HG02678 (cell line): ENCODE results near the gene RAC3.

ENCODE experiments used
- ATAC-seq: cut with Tn5 transposase; IDR thresholded peaks from one replicate; pipeline ENCODE4 v1.9.1; 2021; ENCODE audit warnings: mild to moderate bottlenecking, moderate library complexity; ENCODE audit not compliant: unreplicated experiment

The RAC3 gene

DNA sequence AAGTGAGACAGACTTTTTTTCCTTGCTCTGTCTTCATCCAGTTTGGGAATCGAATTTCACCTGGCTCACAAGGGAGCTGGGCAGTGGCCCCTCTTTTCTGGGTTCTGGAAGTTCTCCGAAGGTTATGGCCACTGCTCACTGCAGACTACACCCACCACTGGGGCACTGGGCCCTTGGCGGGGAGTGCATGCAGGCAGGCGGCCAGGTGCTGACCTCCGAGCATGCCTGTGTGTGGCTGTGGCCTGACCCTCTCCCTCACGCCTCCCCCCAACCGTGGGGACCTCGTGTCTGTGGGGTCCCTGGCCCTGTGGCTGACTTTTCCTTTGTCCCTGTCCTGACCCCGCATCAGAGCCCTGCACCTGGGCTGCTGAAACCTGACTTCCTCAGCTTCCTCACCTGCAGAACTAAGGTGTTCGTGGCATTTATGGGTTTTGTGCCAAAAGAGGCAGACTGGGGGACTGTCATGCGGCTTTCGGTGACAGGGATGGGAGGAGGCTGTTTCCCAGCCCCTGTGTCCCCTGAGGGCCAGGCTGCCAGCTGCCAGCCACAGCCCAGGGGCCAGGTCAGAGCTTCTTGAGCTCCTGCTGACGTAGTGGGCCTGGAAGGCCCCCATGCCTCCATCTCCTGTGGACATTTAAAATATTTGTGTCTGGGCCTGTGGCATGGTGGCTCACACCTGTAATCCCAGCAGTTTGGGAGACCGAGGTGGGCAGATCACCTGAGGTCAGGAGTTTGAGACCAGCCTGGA lies 32.6 kb upstream of the RAC3 start:
- ATAC-seq, result no peak

DNA sequence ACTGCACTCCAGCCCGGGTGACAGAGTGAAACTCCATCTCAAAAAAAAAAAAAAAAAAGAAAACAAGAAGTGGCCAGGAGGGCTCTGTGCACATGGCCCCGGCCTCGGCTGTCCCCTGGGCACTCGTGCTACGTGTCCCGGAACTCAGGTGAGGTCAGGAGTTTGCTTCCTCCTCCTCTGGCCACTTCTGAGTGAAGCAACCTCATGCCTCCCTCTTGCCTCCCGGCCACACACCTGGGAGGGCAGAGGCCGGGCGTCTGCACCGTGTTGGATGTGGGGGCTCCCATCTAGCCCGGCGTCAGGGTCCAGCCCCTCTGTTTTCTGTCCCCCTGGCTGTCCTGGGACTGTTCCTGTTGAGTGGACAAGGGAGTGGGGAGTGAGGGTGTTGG lies 31.9 kb upstream of the RAC3 start:
- ATAC-seq, result no peak

DNA sequence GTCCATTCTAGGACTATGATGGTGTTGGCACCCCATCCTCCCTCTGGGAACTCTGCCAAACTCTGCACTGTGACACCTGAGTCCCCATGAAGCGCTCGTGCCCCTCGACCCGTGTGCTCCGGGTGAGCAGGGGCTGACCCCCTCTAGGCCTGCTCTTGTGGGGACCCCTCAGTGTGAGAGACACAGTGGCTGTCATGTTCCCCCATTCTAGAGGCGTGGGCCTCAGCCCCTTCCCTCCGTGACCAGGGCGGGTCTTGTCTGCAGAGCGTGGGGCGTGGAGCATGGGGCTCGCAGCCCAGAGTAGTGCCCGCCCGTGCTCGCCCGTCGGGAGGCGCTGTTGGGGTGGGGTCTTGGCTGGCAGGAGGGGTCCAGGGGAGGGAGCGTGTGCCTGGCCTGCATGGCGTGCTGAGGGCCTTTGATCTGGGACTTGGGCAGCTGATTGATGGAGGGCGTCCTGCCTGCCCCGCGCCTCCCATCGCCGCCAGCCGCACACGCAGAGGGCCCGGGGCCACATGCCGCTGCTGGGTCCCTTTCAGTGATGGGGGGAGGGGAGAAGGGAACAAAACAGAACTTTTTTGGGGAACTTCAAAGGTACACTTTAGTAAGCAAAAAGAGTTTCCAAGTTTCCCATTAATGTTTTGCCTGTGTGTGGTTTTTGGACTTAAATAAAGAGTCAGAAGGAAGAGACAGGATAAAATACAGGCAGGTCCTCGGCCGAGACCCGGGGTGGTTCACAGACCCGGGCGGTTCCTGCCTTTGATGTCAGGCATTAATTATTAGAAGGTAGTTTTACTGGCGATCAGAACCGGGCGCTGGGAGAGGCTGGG lies 31.3 kb upstream of the RAC3 start:
- no peak for ATAC-seq

DNA sequence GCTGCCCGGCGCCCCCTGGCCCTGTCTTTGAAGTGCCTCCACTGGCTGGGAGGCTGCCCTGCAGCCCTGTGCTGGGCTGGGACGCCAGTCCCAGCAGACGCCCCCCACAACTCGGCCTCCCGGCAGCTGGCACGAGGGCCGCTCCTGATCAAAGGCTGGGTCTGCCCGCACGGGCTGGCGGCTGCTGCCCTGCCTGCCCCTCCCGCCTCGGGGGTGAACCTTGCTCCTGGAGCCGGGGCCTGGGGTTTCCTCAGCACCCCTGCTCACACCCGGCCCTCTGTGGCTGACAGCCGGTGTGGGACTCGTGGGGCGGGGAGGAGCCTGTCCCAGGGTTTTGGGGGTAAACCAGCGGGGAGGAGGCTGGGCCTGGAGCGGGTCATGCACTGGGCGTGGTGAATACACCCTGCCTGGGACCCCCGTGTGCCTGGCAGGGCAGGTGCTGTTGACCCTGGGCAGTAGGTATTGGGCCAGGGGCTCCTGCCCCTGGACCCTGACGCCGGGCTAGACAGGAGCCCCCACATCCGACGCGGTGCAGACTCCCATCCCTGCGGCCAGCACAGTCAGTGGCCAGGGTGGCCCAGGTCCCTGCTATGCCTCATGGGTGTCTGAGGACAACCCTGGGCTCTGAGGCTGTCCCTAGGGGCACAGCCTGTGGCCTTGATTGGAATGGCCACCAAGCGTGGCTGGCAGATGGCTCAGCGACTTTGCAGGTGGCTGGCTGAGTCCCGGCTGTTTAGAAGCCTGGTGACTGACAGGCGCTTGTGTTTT lies 30.5 kb upstream of the RAC3 start:
- ATAC-seq, result no peak

DNA sequence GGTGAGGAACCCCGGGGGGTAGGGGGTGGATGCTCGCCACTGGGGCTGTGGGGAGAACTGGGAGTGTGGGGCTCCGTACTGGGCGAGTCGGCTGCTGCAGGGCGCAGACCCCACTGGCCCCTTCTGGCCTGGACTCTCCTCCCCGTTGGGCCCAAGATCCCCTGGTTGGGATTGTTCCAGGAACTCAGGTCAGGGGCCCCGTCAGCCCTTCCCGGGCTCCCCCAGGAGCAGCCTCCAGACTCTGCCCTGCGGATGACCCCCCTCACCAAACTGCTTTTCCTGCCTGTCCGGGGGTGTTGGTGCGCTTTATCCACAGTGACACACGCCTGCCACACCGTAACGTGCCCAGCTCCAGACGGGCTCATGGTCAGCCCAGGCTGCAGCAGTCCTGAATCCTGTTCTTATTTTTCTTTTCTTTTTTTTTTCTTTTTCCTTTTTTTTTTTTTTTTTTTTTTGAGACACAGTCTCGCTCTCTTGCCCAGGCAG lies 29.9 kb upstream of the RAC3 start:
- ATAC-seq, result no peak

DNA sequence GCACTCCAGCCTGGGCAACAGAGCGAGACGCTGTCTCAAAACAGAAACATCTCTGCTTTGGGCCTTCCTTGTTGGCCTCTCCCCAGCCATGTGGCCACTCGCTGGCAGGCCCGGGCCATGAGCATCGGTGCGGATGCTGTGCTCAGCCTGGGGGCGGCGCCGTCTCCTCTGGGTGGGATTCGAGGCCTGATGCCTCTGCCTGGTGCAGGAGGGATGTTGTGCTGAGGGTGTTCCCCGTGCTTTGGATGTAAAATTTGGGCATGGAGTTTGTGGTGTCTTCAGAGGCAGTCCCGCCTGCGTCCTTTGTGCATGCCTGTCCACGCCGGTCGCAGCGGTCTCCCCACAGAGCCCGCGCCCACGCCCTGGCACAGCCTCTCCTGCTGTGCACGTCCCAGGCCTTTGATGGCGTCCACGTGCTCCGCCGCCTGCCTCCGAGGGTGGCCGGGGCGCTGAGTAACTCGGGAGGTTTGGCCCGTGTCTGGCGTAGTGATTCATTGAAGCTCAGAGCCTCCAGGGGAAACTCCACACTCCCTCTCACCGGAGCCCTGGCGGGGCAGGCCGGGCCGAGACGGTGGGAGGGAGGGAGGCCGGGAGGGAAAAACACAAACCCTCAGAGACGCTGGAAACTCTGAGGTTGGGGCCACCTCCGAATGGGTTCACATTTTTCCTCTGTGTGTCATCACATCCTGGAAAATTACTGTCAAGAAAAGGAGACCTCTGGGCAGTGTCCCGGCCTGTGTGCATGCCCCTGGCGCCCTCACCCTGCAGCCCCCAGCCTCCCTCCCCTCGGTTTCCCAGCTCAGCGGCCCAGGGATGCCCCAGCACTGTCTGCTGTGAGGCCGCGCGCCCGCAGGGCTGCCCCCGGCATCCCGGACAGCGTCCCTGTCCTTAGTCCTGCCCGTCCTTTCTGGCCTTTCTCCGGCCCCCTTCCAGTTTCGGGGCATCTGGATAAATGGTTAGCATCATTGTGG lies 27.8 kb upstream of the RAC3 start:
- ATAC-seq, result no peak

DNA sequence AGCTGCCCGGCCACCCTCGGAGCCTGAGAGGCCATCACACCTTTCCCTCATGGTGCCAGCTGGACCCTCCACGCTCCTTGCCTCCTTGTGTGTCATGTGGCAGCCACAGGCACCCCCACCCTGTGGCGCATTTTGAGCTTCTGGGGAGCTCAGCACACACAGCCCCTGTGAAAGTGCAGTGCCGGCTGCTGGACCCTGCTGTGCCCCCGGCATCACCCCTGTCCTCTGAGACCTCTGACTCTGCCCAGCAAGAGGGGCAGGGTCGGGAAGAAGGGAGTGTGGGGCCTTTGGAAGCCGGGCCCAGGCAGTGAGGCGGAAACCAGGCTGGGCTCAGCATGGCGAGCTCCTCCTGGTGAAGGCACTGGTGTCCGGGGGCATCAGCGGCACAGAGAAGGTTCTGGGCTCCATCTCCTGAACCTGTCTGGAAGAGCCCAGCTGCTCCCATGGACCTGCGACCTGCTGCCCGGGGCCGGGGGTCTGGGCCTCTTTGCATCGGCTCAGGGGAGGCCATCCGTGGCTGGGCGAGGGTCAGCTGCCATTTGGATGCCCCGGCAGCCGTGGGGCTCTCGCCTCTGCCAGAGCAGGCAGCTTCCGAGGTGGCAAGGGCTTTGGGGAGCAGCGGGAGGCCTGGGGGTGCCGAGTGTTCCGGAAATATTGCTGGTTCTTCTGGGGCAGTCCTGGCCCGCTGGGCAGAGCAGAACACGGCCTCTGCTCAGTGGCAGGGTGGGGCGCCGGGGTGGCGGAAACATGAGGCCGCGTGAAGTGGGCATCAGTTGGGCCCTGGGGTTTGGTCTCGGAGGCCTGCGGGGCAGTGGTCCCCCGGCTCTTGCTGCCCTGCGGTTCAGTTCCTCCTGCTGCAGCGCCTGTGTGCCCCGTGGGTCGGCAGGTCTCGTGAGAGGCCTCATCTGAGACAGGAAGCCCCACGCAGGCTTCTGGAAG lies 26.7 kb upstream of the RAC3 start:
- no peak for ATAC-seq

DNA sequence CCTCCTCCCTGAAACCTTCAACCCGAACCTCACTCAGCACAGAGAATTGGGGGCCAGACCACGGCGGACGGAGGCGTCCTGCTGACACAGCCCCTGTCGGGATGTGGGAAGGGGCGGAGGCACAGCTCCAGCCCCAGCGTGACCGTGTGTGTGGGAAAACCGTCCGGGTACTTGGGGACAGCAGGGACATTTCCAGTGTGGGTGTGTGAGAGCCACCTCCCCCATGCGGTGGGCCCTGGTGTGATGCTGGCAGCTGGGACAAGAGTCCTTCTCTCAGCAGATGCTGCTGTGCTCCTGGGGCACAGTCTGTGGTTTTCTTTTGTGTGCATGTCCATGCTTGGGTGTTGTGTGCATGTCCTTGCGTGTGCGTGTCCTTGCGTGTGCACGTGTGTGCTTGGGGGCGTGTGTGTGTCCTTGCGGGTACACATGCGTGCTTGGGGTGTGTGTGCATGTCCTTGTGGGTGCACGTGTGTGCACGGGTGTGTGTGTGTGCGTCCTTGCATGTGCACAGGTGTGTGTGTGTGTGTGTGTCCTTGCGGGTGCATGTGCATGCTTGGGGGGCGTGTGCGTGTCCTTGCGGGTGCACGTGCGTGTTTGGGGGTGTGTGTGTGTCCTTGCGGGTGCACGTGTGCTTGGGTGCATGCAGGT lies 25.7 kb upstream of the RAC3 start:
- ATAC-seq, result no peak

DNA sequence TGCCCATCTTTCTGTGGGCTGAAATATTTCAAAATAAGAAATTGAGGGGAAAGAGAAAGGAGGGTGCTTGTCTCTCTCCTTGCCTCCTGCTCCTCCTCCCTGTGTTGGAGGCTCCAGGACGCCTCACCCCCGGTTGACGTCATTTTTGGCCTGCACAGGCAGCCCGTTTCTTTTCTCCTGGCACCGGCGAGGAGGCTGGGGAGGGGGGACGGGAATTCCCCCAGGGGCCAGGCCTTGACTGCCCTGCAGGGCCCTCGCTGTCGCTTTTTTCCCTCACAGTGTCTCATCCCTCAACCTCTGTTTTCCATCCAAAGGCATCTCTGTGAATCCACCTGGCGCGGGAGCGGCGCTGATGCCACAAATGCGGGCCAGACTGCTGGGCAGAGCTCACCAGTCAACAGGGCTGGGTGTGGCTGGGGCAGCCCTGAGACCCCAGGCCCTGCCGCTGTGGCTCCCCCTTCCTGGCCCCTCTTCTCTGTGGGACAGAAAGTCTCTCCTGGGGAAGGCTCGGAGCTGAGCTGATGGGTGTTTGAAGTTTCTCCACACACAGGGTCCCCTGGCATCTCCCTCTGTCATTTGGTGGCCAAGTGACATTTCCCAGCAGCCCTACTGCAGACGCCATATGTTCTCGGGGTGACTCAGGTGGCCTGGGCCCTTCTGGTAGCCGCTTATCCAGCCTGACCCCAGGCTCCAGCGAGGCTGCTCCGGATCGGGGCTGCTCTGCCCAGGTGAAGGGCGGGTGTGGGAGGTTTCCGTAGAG lies 24.8 kb upstream of the RAC3 start:
- ATAC-seq, result no peak

DNA sequence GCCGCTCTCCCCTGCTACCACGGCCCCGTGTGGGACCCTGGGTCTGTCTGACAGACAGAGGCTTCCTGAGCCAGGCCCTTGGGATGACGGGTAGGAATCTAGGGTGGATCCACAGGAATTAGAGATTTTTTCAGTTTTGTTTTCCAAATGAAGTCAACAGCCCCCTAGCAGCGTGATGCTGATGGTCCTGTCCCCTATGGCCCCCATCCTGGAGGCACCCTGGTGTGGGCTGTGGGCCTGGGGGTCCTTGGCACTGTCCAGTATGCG lies 24.3 kb upstream of the RAC3 start:
- ATAC-seq, result no peak

DNA sequence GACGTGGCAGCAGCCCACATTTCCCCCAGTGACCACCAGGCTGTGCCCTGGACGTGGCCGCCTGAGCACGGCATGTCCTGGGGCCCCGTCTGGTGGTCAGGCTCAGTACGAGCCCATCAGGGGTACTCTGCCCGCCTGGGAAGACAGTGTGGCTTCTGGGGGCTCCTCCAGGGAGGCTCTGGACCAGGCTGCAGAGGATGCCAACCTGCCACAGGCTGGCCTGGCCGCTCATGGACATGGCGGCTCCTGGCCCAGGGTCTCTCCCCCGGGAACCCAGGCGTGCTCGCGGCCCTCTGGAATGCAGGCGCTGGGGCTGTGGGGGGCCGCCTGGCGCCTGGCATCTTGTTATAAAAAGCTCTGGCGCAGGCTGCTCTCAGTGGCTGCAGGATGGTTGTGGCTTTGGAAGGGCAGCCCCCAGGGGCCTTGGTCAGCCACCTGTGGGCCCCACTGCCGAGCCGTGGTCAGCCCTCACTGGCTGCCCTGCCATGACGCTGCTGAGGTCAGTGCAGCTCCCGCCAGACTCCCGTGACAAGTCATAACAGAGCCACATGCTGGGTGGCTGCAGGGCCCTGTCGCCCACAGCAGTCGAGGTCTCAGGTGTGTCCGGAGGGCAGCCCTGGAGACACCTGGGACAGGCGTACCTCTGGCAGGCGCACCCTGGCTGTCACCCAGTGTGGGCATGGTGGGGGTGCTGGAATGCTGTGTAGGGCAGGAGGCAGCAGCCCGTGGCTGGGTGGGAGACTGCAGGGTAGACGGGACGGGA lies 23.8 kb upstream of the RAC3 start:
- ATAC-seq, result no peak

DNA sequence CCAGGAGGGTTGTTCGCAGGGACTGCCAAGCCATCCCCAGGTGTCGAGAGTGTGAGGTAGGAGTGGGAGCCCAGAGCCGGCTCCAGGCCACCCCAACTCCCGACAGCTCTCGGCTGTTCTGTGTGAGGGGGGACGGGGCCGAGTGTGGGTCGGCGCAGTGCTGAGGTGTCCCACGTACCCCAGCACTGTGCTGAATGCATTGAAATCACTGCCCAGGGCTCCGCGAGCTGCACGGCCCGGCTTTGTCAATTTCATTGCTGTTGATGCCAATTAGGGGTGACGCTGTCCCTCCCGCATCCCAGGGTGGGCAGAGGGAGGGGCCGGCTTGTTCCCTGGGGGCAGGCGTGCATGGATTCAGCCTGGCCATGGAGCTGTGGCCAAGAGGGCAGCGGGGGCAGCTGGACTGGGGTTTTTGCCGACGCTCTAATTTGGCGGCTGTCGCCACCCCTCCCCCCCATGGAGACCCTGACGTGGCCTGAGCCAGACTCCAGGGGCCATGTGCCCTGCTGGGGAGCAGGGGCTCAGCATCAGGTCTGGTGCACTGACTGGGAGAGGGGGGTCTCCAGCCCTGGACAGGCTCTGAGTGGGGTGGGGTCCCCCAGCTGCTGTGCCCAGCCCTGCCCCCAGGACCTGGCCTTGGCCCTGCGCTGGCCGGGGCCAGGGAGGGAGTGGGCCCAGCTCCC lies 23.1 kb upstream of the RAC3 start:
- ATAC-seq, result no peak

DNA sequence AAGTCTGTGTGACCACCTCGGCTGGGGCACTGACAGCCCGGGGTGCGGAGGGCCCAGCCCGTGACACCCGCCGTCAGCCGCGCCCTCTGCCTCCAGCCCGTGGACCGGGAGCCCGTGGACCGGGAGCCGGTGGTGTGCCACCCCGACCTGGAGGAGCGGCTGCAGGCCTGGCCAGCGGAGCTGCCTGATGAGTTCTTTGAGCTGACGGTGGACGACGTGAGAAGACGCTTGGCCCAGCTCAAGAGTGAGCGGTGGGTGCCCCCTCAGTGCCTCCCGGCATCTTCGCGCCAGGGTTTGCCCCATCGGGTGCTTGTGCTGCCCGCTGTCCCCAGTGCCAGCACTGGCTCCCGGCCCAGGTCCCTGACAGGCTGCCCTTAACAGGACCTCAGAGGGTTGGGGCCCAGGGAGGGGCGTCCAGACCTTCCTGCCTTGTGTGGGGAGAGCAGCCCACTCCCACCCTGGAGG lies 22.5 kb upstream of the RAC3 start:
- no peak for ATAC-seq

DNA sequence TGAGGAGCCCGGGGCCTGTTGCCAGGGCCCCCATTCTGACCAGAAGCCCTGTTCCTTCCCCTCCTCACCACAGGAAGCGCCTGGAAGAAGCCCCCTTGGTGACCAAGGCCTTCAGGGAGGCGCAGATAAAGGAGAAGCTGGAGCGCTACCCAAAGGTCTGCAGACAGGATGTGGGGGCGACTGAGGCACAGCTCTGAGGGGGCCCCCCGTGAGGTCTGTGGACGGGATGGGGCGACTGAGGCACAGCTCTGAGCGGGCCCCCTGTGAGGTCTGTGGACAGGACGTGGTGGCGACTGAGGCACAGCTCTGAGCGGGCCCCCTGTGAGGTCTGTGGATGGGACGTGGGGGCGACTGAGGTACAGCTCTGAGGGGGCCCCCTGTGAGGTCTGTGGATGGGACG lies 22.1 kb upstream of the RAC3 start:
- no peak for ATAC-seq

DNA sequence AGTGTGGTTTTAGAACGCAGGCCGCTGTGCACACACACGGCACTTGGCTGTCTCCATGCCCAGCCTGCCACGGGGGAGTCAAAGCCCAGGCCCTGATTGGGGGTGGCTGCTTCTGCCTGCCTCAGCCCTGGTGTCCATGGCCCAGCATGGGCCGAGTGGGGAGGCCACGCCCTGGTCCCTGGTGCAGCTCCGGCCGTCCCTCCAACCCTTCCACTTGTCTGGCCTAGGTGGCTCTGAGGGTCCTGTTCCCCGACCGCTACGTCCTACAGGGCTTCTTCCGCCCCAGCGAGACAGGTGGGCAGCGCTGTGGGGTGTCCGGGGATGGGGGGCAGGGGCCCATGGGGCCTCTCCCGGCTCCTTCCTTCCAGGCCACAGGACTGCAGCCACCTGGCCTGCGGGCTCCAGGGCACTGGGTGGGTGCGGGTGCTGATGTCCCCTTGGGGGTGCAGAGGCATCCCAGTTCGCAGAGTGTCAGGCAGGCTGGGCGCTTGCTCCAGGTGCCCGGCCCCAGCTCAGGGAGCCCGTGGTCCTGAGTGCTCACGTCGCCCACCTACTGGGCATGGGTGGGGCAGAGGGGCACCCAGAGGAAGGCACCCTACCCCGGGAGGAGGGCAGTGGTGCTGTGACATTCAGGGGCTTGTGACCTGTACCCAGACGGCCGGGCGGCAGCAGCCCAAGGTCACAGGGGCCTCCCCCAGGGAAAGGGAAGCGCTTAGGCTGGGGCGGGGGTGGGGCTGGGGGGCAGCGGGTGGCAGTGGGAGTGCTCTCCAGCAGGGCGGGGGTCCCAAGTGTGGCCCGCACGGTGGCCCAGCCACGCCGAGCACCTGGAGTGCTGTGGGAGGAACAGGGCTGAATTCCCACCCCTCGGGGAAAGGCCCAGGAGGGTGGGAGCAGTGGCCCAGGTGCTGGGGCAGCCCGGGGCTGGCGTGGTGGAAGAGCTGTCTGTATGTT lies 20.6 kb upstream of the RAC3 start:
- no peak for ATAC-seq
